HepG2 (cell line): ENCODE results near the gene NSUN5. TPM values are rescaled to one million over a fixed set of nuclear protein-coding genes. Genes with fewer than 3 reads are reported as not detected.
A peak's percentile ranks its signal among the peaks of the same experiment; 100 is the strongest.

ENCODE experiments used
- ARID2 ChIP-seq: sonication (generic); formaldehyde crosslinking; IDR thresholded peaks from 2 replicates; pipeline ENCODE4 v1.8.1; 2022; ENCODE audit warnings: mild to moderate bottlenecking, missing genetic modification reagents, borderline replicate concordance
- HMG20A ChIP-seq: IDR thresholded peaks from 2 replicates; pipeline ENCODE4 v1.6.1; 2016; ENCODE audit warnings: borderline replicate concordance
- HNF4A ChIP-seq: sonication (generic); formaldehyde crosslinking; IDR thresholded peaks from 2 replicates; pipeline ENCODE4 v1.4.0; 2020; ENCODE audit warnings: missing genetic modification reagents
- HOXA5 ChIP-seq: sonication (generic); formaldehyde crosslinking; IDR thresholded peaks from 2 replicates; pipeline ENCODE4 v1.4.0; 2020; ENCODE audit warnings: missing genetic modification reagents
- KLF11 ChIP-seq: IDR thresholded peaks from 2 replicates; pipeline ENCODE4 v1.6.1; 2016; ENCODE audit warnings: missing compliant biosample characterization
- MED13 ChIP-seq: sonication (generic); formaldehyde crosslinking; IDR thresholded peaks from 2 replicates; pipeline ENCODE4 v1.5.0; 2020; ENCODE audit warnings: missing genetic modification reagents
- MIER3 ChIP-seq: IDR thresholded peaks from 2 replicates; pipeline ENCODE4 v1.6.1; 2016; ENCODE audit warnings: missing compliant biosample characterization, borderline replicate concordance
- MIXL1 ChIP-seq: IDR thresholded peaks from 2 replicates; pipeline ENCODE4 v1.6.1; 2016
- RBAK ChIP-seq: sonication (generic); formaldehyde crosslinking; IDR thresholded peaks from 2 replicates; pipeline ENCODE4 v1.5.1; 2020; ENCODE audit warnings: mild to moderate bottlenecking, missing genetic modification reagents
- SIN3B ChIP-seq: fragments of 150-350 bp; IDR thresholded peaks from 2 replicates; pipeline ENCODE4 v1.6.1; 2014; ENCODE audit warnings: low read length
- SOX5 ChIP-seq: IDR thresholded peaks from 2 replicates; pipeline ENCODE4 v1.6.1; 2016; ENCODE audit warnings: borderline replicate concordance
- YEATS4 ChIP-seq: sonication (generic); formaldehyde crosslinking; IDR thresholded peaks from 2 replicates; pipeline ENCODE4 v1.4.0; 2020; ENCODE audit warnings: missing genetic modification reagents, borderline replicate concordance
- ZNF781 ChIP-seq: sonication (generic); formaldehyde crosslinking; IDR thresholded peaks from 2 replicates; pipeline ENCODE4 v1.5.1; 2020; ENCODE audit warnings: borderline replicate concordance, mild to moderate bottlenecking, missing genetic modification reagents; ENCODE audit errors: not compliant biosample characterization
- ZSCAN12 ChIP-seq: sonication (generic); formaldehyde crosslinking; IDR thresholded peaks from 2 replicates; pipeline ENCODE4 v1.9.0; 2021; ENCODE audit warnings: mild to moderate bottlenecking, missing genetic modification reagents
- polyA plus RNA-seq, 8 experiments: library from polyadenylated mRNA; depleted of rRNA in 3 of 8; stranded (reverse) in 7 of 8; unstranded in 1 of 8; fragments of >200 nt; fragmentation: Illumina TruSeq in 4 of 8; extraction: Trizol in 4 of 8; gene quantifications; 2 replicates each; pipeline versions ENCODE4 v1.2.1 to v1.2.3, GENCODE V29; 2011 to 2016; ENCODE audit warnings: low read depth in 4 of 8, missing spikeins in 1 of 8, mixed read lengths in 1 of 8; ENCODE audit not compliant: insufficient read depth in 1 of 8
- total RNA-seq, 5 experiments: library from RNA; depleted of rRNA; stranded (reverse); fragments of >200 nt; fragmentation: Illumina TruSeq; extraction: Trizol; gene quantifications; 2 replicates each; pipeline ENCODE4 v1.2.3, GENCODE V29; 2016; ENCODE audit warnings: low read depth in 1 of 5
- TF ChIP-seq, protein P1 (sequence below): sonication (generic); formaldehyde crosslinking; IDR thresholded peaks from 2 replicates; pipeline ENCODE4 v1.4.0; 2020; ENCODE audit warnings: missing genetic modification reagents
- TF ChIP-seq, protein P2 (sequence below): sonication (generic); formaldehyde crosslinking; IDR thresholded peaks from 2 replicates; pipeline ENCODE4 v1.5.1; 2020; ENCODE audit warnings: mild to moderate bottlenecking, missing genetic modification reagents, moderate library complexity
- TF ChIP-seq, protein P3 (sequence below): sonication (generic); formaldehyde crosslinking; IDR thresholded peaks from 2 replicates; pipeline ENCODE4 v1.9.0; 2021; ENCODE audit warnings: missing genetic modification reagents, borderline replicate concordance

The NSUN5 gene
- total and polyA plus RNA-seq, 2 of the 13 experiments (the other 11 are each of a cell fraction or from before 2014, with no cell fraction given), result 19.9 to 35.8 TPM

DNA sequence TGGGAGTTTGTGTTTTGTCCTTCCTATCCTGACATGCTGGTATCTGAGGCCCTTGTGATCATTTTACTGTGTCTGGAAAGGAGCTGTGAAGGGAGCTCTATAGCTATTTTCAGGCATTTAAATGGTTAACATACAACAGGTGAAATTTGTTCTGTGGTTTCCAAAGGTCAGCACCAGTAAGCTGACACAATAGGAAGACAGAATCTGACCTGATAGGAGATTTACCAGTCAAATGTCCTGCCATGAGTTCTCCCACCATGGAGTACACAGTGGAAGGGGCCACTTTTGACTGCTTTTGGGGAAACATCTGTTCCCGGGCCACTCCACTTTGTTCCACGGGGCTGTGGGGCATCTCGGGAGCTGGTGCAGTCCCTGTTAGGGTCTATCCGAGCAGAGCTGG, 36.9 kb upstream of the NSUN5 start (continued):
- TF ChIP-seq HMG20A (CRISPR knock-in tag) (no peak), HNF4A (CRISPR knock-in tag) (peak; percentile 76), RBAK (CRISPR knock-in tag) (no peak), KLF11 (CRISPR knock-in tag) (no peak), ZSCAN12 (CRISPR knock-in tag) (no peak), MED13 (CRISPR knock-in tag) (no peak), SIN3B (no peak), MIXL1 (0 out of 2 replicates have a peak, but pooled peaks have one; percentile 56), SOX5 (CRISPR knock-in tag) (peak; percentile 49), ZNF781 (CRISPR knock-in tag) (no peak), MIER3 (CRISPR knock-in tag) (no peak), YEATS4 (peak; percentile 33; the same call in 1 of the 2 replicates), HOXA5 (CRISPR knock-in tag) (no peak), ARID2 (no peak)
- TF ChIP-seq, protein P1, sequence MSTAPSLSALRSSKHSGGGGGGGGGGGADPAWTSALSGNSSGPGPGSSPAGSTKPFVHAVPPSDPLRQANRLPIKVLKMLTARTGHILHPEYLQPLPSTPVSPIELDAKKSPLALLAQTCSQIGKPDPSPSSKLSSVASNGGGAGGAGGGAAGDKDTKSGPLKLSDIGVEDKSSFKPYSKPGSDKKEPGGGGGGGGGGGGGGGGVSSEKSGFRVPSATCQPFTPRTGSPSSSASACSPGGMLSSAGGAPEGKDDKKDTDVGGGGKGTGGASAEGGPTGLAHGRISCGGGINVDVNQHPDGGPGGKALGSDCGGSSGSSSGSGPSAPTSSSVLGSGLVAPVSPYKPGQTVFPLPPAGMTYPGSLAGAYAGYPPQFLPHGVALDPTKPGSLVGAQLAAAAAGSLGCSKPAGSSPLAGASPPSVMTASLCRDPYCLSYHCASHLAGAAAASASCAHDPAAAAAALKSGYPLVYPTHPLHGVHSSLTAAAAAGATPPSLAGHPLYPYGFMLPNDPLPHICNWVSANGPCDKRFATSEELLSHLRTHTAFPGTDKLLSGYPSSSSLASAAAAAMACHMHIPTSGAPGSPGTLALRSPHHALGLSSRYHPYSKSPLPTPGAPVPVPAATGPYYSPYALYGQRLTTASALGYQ (CRISPR knock-in tag), result no peak
- TF ChIP-seq, protein P2, sequence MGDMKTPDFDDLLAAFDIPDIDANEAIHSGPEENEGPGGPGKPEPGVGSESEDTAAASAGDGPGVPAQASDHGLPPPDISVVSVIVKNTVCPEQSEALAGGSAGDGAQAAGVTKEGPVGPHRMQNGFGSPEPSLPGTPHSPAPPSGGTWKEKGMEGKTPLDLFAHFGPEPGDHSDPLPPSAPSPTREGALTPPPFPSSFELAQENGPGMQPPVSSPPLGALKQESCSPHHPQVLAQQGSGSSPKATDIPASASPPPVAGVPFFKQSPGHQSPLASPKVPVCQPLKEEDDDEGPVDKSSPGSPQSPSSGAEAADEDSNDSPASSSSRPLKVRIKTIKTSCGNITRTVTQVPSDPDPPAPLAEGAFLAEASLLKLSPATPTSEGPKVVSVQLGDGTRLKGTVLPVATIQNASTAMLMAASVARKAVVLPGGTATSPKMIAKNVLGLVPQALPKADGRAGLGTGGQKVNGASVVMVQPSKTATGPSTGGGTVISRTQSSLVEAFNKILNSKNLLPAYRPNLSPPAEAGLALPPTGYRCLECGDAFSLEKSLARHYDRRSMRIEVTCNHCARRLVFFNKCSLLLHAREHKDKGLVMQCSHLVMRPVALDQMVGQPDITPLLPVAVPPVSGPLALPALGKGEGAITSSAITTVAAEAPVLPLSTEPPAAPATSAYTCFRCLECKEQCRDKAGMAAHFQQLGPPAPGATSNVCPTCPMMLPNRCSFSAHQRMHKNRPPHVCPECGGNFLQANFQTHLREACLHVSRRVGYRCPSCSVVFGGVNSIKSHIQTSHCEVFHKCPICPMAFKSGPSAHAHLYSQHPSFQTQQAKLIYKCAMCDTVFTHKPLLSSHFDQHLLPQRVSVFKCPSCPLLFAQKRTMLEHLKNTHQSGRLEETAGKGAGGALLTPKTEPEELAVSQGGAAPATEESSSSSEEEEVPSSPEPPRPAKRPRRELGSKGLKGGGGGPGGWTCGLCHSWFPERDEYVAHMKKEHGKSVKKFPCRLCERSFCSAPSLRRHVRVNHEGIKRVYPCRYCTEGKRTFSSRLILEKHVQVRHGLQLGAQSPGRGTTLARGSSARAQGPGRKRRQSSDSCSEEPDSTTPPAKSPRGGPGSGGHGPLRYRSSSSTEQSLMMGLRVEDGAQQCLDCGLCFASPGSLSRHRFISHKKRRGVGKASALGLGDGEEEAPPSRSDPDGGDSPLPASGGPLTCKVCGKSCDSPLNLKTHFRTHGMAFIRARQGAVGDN (CRISPR knock-in tag), result no peak; the same call in 1 of the 2 replicates
- TF ChIP-seq, protein P3, sequence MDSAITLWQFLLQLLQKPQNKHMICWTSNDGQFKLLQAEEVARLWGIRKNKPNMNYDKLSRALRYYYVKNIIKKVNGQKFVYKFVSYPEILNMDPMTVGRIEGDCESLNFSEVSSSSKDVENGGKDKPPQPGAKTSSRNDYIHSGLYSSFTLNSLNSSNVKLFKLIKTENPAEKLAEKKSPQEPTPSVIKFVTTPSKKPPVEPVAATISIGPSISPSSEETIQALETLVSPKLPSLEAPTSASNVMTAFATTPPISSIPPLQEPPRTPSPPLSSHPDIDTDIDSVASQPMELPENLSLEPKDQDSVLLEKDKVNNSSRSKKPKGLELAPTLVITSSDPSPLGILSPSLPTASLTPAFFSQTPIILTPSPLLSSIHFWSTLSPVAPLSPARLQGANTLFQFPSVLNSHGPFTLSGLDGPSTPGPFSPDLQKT (CRISPR knock-in tag), result no peak
